ENCODE measurements around the gene COPA.
"Not testable (repeated sequence)": the region's sequence is repeated elsewhere in the genome, so short reads cannot be mapped to it uniquely, and the experiment has no call there.

Gene COPA

DNA sequence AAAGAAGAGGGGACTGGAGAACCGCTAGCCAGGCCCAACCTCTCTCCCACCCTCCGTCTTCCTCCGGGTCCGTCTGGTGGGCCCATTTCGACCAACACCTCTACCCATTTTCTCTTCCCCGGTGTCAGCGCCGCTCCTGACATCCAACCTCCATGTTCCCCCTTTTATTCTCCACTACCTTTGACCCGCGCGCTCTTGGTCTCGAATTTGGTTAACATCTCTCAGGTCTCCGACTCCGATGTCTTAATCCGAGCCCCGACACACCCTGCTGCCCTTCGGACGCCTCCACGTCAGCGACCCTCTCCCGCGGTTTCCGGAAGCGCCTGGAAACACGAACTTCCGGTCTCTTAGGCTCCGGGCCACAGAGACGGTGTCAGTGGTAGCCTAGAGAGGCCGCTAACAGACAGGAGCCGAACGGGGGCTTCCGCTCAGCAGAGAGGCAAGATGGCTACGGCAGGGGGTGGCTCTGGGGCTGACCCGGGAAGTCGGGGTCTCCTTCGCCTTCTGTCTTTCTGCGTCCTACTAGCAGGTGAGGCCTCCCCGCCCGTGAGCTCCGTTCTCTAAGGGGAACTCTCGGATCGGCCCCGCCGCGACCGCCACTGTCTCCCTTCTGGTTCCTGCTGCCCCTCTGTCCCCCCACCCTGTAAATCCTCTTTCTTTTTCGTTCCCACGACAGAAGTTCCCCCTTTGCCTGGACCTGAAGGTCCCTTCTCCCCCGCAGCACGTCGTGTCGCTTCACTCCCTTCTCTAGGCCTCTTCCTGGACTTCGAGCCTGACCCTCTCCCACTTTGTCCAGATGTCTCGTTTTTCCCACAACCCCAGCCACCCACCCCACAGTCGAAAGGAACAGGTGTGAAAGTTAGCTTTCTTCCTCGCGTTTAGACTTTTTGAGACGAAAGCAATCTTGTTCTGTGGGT is at the start of gene COPA, which contains the start of gene NCSTN:
Gene COPA, minus strand, starts transcription at position 298 of the 917 bp plus-strand sequence. Its CDS starts 80 bp downstream, at position 218.
Gene NCSTN, plus strand, starts transcription at position 431 of the 917 bp plus-strand sequence. Its CDS starts 14 bp downstream, at position 445.
- peak; percentile 97 for DNase-seq (ENCODE audit: extremely low spot score)
- TF ChIP-seq NFRKB (IDR thresholded peaks at IDR 0.05) (peak; percentile 82), BHLHE40 (IDR thresholded peaks at IDR 0.05; ENCODE audit: borderline replicate concordance) (no peak), ELF4 (IDR thresholded peaks at IDR 0.05) (peak; percentile 92), L3MBTL2 (conservative IDR thresholded peaks at IDR 0.05) (peak; percentile 24; the same call in 1 of the 2 replicates), PKNOX1 (IDR thresholded peaks at IDR 0.05) (peak; percentile 82)
- POLR2A ChIA-PET: no interaction called here
- CTCF ChIA-PET: interaction anchor here (0.6 kb wide), 1 partner anchor 10 kb away, joined by 4 read pairs; no protein-coding TSS in a partner anchor

GRCh38 chr1:160388406-160388805 is 45.4 kb upstream of the COPA start:
- CTCF ChIA-PET; POLR2A ChIA-PET; DNase-seq (ENCODE audit: extremely low spot score): not testable (repeated sequence)

- DNase-seq (ENCODE audit: extremely low spot score); CTCF ChIA-PET; POLR2A ChIA-PET: not testable (repeated sequence)
Observed at GRCh38 chr1:160384812-160385211, 41.8 kb upstream of the COPA start.

- TF ChIP-seq NFRKB (IDR thresholded peaks at IDR 0.05) (no peak), FOXA1 (IDR thresholded peaks at IDR 0.05) (no peak), SUZ12 (IDR thresholded peaks at IDR 0.05) (no peak), FOXK2 (IDR thresholded peaks at IDR 0.05) (no peak), TARDBP (IDR thresholded peaks at IDR 0.05) (no peak), L3MBTL2 (conservative IDR thresholded peaks at IDR 0.05) (no peak), FOXM1 (IDR thresholded peaks at IDR 0.05; ENCODE audit: borderline replicate concordance) (no peak), SP1 (IDR thresholded peaks at IDR 0.05) (no peak), HDGF (IDR thresholded peaks at IDR 0.05; ENCODE audit: borderline replicate concordance) (no peak), BHLHE40 (IDR thresholded peaks at IDR 0.05; ENCODE audit: borderline replicate concordance) (no peak)
- ChIA-PET POLR2A (interaction anchor here (1.1 kb wide), 1 partner anchor 16 kb away, joined by 3 read pairs; no protein-coding TSS in a partner anchor), CTCF (interaction anchor here (1.0 to 5.9 kb wide), 6 partner anchors 9 to 269 kb away, joined by 3 to 45 read pairs (median 13); no protein-coding TSS in a partner anchor)
- no peak for DNase-seq (ENCODE audit: extremely low spot score)
Observed at GRCh38 chr1:160377585-160378206, 34.6 kb upstream of the COPA start.

- DNase-seq (ENCODE audit: extremely low spot score): peak; percentile 78
- ChIA-PET CTCF (interaction anchor here (0.6 to 5.9 kb wide), 24 partner anchors 8 to 302 kb away, joined by 3 to 45 read pairs (median 4); partner anchors contain the start of genes IGSF8 and NHLH1), POLR2A (interaction anchor here (1.0 to 1.5 kb wide), 2 partner anchors 14 to 27 kb away, joined by 3 to 5 read pairs; no protein-coding TSS in a partner anchor)
- TF ChIP-seq L3MBTL2 (conservative IDR thresholded peaks at IDR 0.05): peak; percentile 48; the same call in 1 of the 2 replicates
- no peak for TF ChIP-seq SP1 (IDR thresholded peaks at IDR 0.05)
- no peak for TF ChIP-seq NFRKB (IDR thresholded peaks at IDR 0.05)
- TF ChIP-seq TARDBP (IDR thresholded peaks at IDR 0.05): no peak
- 0 out of 2 replicates have a peak, but pooled peaks have one; percentile 16 for TF ChIP-seq PKNOX1 (IDR thresholded peaks at IDR 0.05)
- TF ChIP-seq FOXA1 (IDR thresholded peaks at IDR 0.05): no peak
- TF ChIP-seq FOXM1 (IDR thresholded peaks at IDR 0.05; ENCODE audit: borderline replicate concordance): no peak
Observed at GRCh38 chr1:160376525-160377131, 33.6 kb upstream of the COPA start.

GRCh38 chr1:160375788-160376524 is 32.9 kb upstream of the COPA start:
- ChIA-PET CTCF (interaction anchor here (0.5 to 5.9 kb wide), 22 partner anchors 7 to 302 kb away, joined by 3 to 45 read pairs (median 4); partner anchors contain the start of gene IGSF8), POLR2A (interaction anchor here (1.0 to 1.5 kb wide), 2 partner anchors 13 to 28 kb away, joined by 3 to 5 read pairs; no protein-coding TSS in a partner anchor)
- TF ChIP-seq BHLHE40 (IDR thresholded peaks at IDR 0.05; ENCODE audit: borderline replicate concordance) (no peak), TARDBP (IDR thresholded peaks at IDR 0.05) (no peak), CTBP1 (IDR thresholded peaks at IDR 0.05; ENCODE audit: borderline replicate concordance) (no peak), FOXA1 (IDR thresholded peaks at IDR 0.05) (no peak), ELF4 (IDR thresholded peaks at IDR 0.05) (no peak), NFRKB (IDR thresholded peaks at IDR 0.05) (no peak), ARNT (IDR thresholded peaks at IDR 0.05) (no peak), L3MBTL2 (conservative IDR thresholded peaks at IDR 0.05) (no peak), FOXM1 (IDR thresholded peaks at IDR 0.05; ENCODE audit: borderline replicate concordance) (no peak), LEF1 (IDR thresholded peaks at IDR 0.05; ENCODE audit: borderline replicate concordance) (no peak), SUZ12 (IDR thresholded peaks at IDR 0.05) (no peak)
- no peak for DNase-seq (ENCODE audit: extremely low spot score)

Measured in HEK293T (cell line).